Measurements from ENCODE around the gene SEC14L3. TPM values are rescaled to one million over a fixed set of nuclear protein-coding genes. Genes with fewer than 3 reads are reported as not detected.

Gene SEC14L3
- total RNA-seq, 4 donors from 2014 or later = not detected

- intact Hi-C loops (cut with DNase I; ENCODE audit: low total_unique reads) (no loop called here), in situ Hi-C loops (cut with MboI; ENCODE audit: low pct_ligation_motif_present in 1 of 4, low pct_unique_long_range_greater_than_20kb in 1 of 4, low sequenced_read_pairs in 3 of 4) (no loop called here)
Measured at GRCh38 chr22:30427871-30428270, 43.9 kb downstream of the SEC14L3 start.

GRCh38 chr22:30426388-30427353 lies 45.1 kb downstream of the SEC14L3 start:
- intact Hi-C loops (cut with DNase I; ENCODE audit: low total_unique reads) (no loop called here), in situ Hi-C loops (cut with MboI; ENCODE audit: low pct_ligation_motif_present in 1 of 4, low pct_unique_long_range_greater_than_20kb in 1 of 4, low sequenced_read_pairs in 3 of 4) (no loop called here)
- peak overlapping the region; percentile 74 to 98 (median 92) for H3K27ac ChIP-seq
- no peaks in the 10 kb centered on the region for H3K9me3 ChIP-seq
- no peaks in the 10 kb centered on the region for H3K27me3 ChIP-seq
- peaks cover 22 to 40% (median 31%) of the 10 kb centered on the region in 4 donors for H3K4me1 ChIP-seq
- H3K36me3 ChIP-seq = no peaks in the 10 kb centered on the region
- TF ChIP-seq POLR2A (IDR thresholded peaks at IDR 0.05) (no peak), EP300 (IDR thresholded peaks at IDR 0.05; ENCODE audit: low read depth) (no peak), CTCF (IDR thresholded peaks at IDR 0.05) (peak; percentile 60 to 85 (median 72)), POLR2AphosphoS5 (IDR thresholded peaks at IDR 0.05) (peak in 2 of 3 donors; percentile 7 to 36)
- WGBS, 2 donors (ENCODE audit: low coverage in 1 of 2) = 48% methylated on average over 29 of the region's 29 CpGs; no CpG with 5 or more reads in 1 of the 2 donors
- peak; percentile 94 for DNase-seq
- H3K4me3 ChIP-seq = peak overlapping the region in 3 of 4 donors; percentile 64 to 70 (median 67)

More at GRCh38 chr22:30427871-30428270, 43.9 kb downstream of the SEC14L3 start:
- TF ChIP-seq CTCF (IDR thresholded peaks at IDR 0.05) (no peak), EP300 (IDR thresholded peaks at IDR 0.05; ENCODE audit: low read depth) (no peak), POLR2AphosphoS5 (IDR thresholded peaks at IDR 0.05) (no peak), POLR2A (IDR thresholded peaks at IDR 0.05) (no peak)
- WGBS, 2 donors (ENCODE audit: low coverage in 1 of 2) = 80% methylated on average over 1 of the region's 1 CpG; no CpG with 5 or more reads in 1 of the 2 donors
- Histone ChIP-seq H3K27ac (no peak overlapping the region), H3K36me3 (no peaks in the 10 kb centered on the region), H3K4me3 (no peak overlapping the region), H3K4me1 (peaks cover 10 to 28% (median 19%) of the 10 kb centered on the region in 4 donors), H3K9me3 (no peaks in the 10 kb centered on the region), H3K27me3 (no peaks in the 10 kb centered on the region)
- no peak for DNase-seq

- intact Hi-C loops (cut with DNase I; ENCODE audit: low total_unique reads) = no loop called here
- WGBS, 2 donors (ENCODE audit: low coverage in 1 of 2) = 1% methylated on average over 40 of the region's 61 CpGs; no CpG with 5 or more reads in 1 of the 2 donors
- Histone ChIP-seq H3K4me1 (peaks cover 22 to 49% (median 38%) of the 10 kb centered on the region in 4 donors), H3K36me3 (no peaks in the 10 kb centered on the region), H3K27ac (peak within 1 kb of the TSS; percentile 98 to 99 (median 98)), H3K27me3 (no peaks in the 10 kb centered on the region), H3K4me3 (peak within 1 kb of the TSS; percentile 4 to 70 (median 66)), H3K9me3 (no peaks in the 10 kb centered on the region)
- DNase-seq = peak; percentile 72
- in situ Hi-C loops (cut with MboI; ENCODE audit: low pct_ligation_motif_present in 1 of 4, low pct_unique_long_range_greater_than_20kb in 1 of 4, low sequenced_read_pairs in 3 of 4) = no loop called here
- TF ChIP-seq CTCF (IDR thresholded peaks at IDR 0.05) (peak in 2 of 5 experiments; percentile 4 to 8), POLR2AphosphoS5 (IDR thresholded peaks at IDR 0.05) (peak in 2 of 3 donors; percentile 33 to 41), POLR2A (IDR thresholded peaks at IDR 0.05) (peak; percentile 33), EP300 (IDR thresholded peaks at IDR 0.05; ENCODE audit: low read depth) (no peak)
Measured at GRCh38 chr22:30425616-30426387, 46.0 kb downstream of the SEC14L3 start, which contains the start of gene MTFP1. Gene MTFP1, plus strand, starts transcription at chr22:30425768. Its CDS starts 112 bp downstream, at chr22:30425880.

- no peak for DNase-seq
- Histone ChIP-seq H3K36me3 (no peaks in the 10 kb centered on the region), H3K4me3 (peak overlapping the region in 3 of 4 donors; percentile 64 to 70 (median 67)), H3K27me3 (no peaks in the 10 kb centered on the region), H3K9me3 (no peaks in the 10 kb centered on the region), H3K27ac (peak overlapping the region; percentile 74 to 98 (median 92)), H3K4me1 (peaks cover 22 to 54% (median 39%) of the 10 kb centered on the region in 4 donors)
- in situ Hi-C loops (cut with MboI; ENCODE audit: low pct_ligation_motif_present in 1 of 4, low pct_unique_long_range_greater_than_20kb in 1 of 4, low sequenced_read_pairs in 3 of 4) = no loop called here
- TF ChIP-seq CTCF (IDR thresholded peaks at IDR 0.05) = no peak
- no peak for TF ChIP-seq POLR2A (IDR thresholded peaks at IDR 0.05)
- no peak for TF ChIP-seq POLR2AphosphoS5 (IDR thresholded peaks at IDR 0.05)
- no peak for TF ChIP-seq EP300 (IDR thresholded peaks at IDR 0.05; ENCODE audit: low read depth)
- intact Hi-C loops (cut with DNase I; ENCODE audit: low total_unique reads) = no loop called here
- 0 to 8% methylated on average over 6 to 9 of the region's 9 CpGs for WGBS, 2 donors (ENCODE audit: low coverage in 1 of 2)
Measured at GRCh38 chr22:30425327-30425615, 46.5 kb downstream of the SEC14L3 start.
